ENCODE measurements around the gene ALDH2. TPM values are rescaled to one million over a fixed set of nuclear protein-coding genes. Genes with fewer than 3 reads are reported as not detected.
"Not testable (repeated sequence)": the region's sequence is repeated elsewhere in the genome, so short reads cannot be mapped to it uniquely, and the experiment has no call there.

Gene ALDH2
- 100 to 1,000 TPM in 3 of 4 donors, 10 to 100 TPM in 1; 89.8 to 115 (median 108) TPM for polyA plus RNA-seq (ENCODE audit: insufficient read length in 4 of 4)

- peak; percentile 59 to 70 (median 68) for DNase-seq (ENCODE audit: low read depth in 4 of 4, low spot score in 3 of 4)
Observed at GRCh38 chr12:111766608-111767361, at the start of gene ALDH2. Gene ALDH2, plus strand, starts transcription at chr12:111766933. Its CDS starts 50 bp downstream, at chr12:111766983.

- DNase-seq (ENCODE audit: low read depth in 4 of 4, low spot score in 3 of 4): not testable (repeated sequence)
Observed at GRCh38 chr12:111719316-111719715, 47.4 kb upstream of the ALDH2 start.

- no peak for DNase-seq (ENCODE audit: low read depth in 4 of 4, low spot score in 3 of 4)
Observed at GRCh38 chr12:111720457-111720856, 46.3 kb upstream of the ALDH2 start.

- not testable (repeated sequence) for DNase-seq (ENCODE audit: low read depth in 4 of 4, low spot score in 3 of 4)
Observed at GRCh38 chr12:111723646-111724360, 42.9 kb upstream of the ALDH2 start.

- DNase-seq (ENCODE audit: low read depth in 4 of 4, low spot score in 3 of 4): no peak
Observed at GRCh38 chr12:111728795-111729194, 37.9 kb upstream of the ALDH2 start.

GRCh38 chr12:111730420-111730819 is 36.3 kb upstream of the ALDH2 start:
- no peak for DNase-seq (ENCODE audit: low read depth in 4 of 4, low spot score in 3 of 4)

GRCh38 chr12:111732786-111733185 is 33.9 kb upstream of the ALDH2 start:
- no peak for DNase-seq (ENCODE audit: low read depth in 4 of 4, low spot score in 3 of 4)

GRCh38 chr12:111733340-111733915 is 33.3 kb upstream of the ALDH2 start:
- DNase-seq (ENCODE audit: low read depth in 4 of 4, low spot score in 3 of 4): no peak

GRCh38 chr12:111739524-111739923 is 27.2 kb upstream of the ALDH2 start:
- DNase-seq (ENCODE audit: low read depth in 4 of 4, low spot score in 3 of 4): not testable (repeated sequence)

- DNase-seq (ENCODE audit: low read depth in 4 of 4, low spot score in 3 of 4): no peak
Observed at GRCh38 chr12:111741235-111741812, 25.4 kb upstream of the ALDH2 start.

- DNase-seq (ENCODE audit: low read depth in 4 of 4, low spot score in 3 of 4): no peak
Observed at GRCh38 chr12:111745211-111745610, 21.5 kb upstream of the ALDH2 start.

- DNase-seq (ENCODE audit: low read depth in 4 of 4, low spot score in 3 of 4): no peak
Observed at GRCh38 chr12:111747333-111747732, 19.4 kb upstream of the ALDH2 start.

- DNase-seq (ENCODE audit: low read depth in 4 of 4, low spot score in 3 of 4): no peak
Observed at GRCh38 chr12:111748151-111748672, 18.5 kb upstream of the ALDH2 start.

GRCh38 chr12:111748867-111749266 is 17.9 kb upstream of the ALDH2 start:
- DNase-seq (ENCODE audit: low read depth in 4 of 4, low spot score in 3 of 4): no peak

- no peak for DNase-seq (ENCODE audit: low read depth in 4 of 4, low spot score in 3 of 4)
Observed at GRCh38 chr12:111749391-111749790, 17.3 kb upstream of the ALDH2 start.

- no peak for DNase-seq (ENCODE audit: low read depth in 4 of 4, low spot score in 3 of 4)
Observed at GRCh38 chr12:111753144-111753881, 13.4 kb upstream of the ALDH2 start.

GRCh38 chr12:111754671-111755070 is 12.1 kb upstream of the ALDH2 start:
- no peak for DNase-seq (ENCODE audit: low read depth in 4 of 4, low spot score in 3 of 4)

- DNase-seq (ENCODE audit: low read depth in 4 of 4, low spot score in 3 of 4): no peak
Observed at GRCh38 chr12:111756196-111756595, 10.5 kb upstream of the ALDH2 start.

GRCh38 chr12:111756681-111757080 is 10.1 kb upstream of the ALDH2 start:
- DNase-seq (ENCODE audit: low read depth in 4 of 4, low spot score in 3 of 4): no peak
